GM10248 (cell line): Measurements from ENCODE around the gene RFX1.

Experiments
- CTCF ChIA-PET: fragments of 300-600 bp; sonication (Branson Sonifier 250); formaldehyde crosslinking; extraction: SDS; loops from one replicate; lab custom pipeline; 2021; ENCODE audit warnings: antibody characterized with exemption; lab: Yijun Ruan, JAX
- POLR2A ChIA-PET: fragments of 350-650 bp; sonication (Branson Sonifier 250); formaldehyde crosslinking; extraction: SDS; loops from one replicate; lab custom pipeline; 2020; ENCODE audit warnings: antibody characterized with exemption; lab: Yijun Ruan, JAX
- DNase-seq: peaks from one replicate; pipeline ENCODE4 v3.0.0; 2012; ENCODE audit errors: extremely low spot score
- CTCF ChIP-seq: IDR thresholded peaks from 2 replicates; pipeline ENCODE4 v1.5.1; 2012; ENCODE audit warnings: mild to moderate bottlenecking, low read depth; ENCODE audit errors: extremely low read depth, missing control alignments, control extremely low read depth

RFX1 gene

GRCh38 chr19:13937479-13938300 is 68.4 kb downstream of the RFX1 start:
- no peak for DNase-seq
- no peak for TF ChIP-seq CTCF
- CTCF ChIA-PET: interaction anchor here (1.7 kb wide), 1 partner anchor 122 kb away, joined by 7 read pairs; no protein-coding TSS in a partner anchor
- POLR2A ChIA-PET: interaction anchor here (0.6 kb wide), 1 partner anchor 10 kb away, joined by 4 read pairs; no protein-coding TSS in a partner anchor

- CTCF ChIA-PET: interaction anchor here (1.5 kb wide), 1 partner anchor 139 kb away, joined by 3 read pairs; no protein-coding TSS in a partner anchor
- no peak for DNase-seq
- POLR2A ChIA-PET: interaction anchor here (0.6 kb wide), 1 partner anchor 29 kb away, joined by 5 read pairs; no protein-coding TSS in a partner anchor
- no peak for TF ChIP-seq CTCF
These were observed 70.2 kb downstream of the RFX1 start for GRCh38 chr19:13935765-13936510.

- ChIA-PET CTCF (interaction anchor here (0.9 kb wide), 1 partner anchor 110 kb away, joined by 3 read pairs; no protein-coding TSS in a partner anchor), POLR2A (no interaction called here)
- TF ChIP-seq CTCF: no peak
- DNase-seq: no peak
These were observed 71.4 kb downstream of the RFX1 start for GRCh38 chr19:13934785-13935109.

- no peak for TF ChIP-seq CTCF
- POLR2A ChIA-PET: no interaction called here
- CTCF ChIA-PET: interaction anchor here (1.0 kb wide), 1 partner anchor 71 kb away, joined by 3 read pairs; no protein-coding TSS in a partner anchor
- no peak for DNase-seq
These were observed 73.2 kb downstream of the RFX1 start for GRCh38 chr19:13932911-13933393.

GRCh38 chr19:13932149-13932637 is 73.9 kb downstream of the RFX1 start:
- ChIA-PET POLR2A (no interaction called here), CTCF (interaction anchor here (1.0 kb wide), 1 partner anchor 70 kb away, joined by 3 read pairs; no protein-coding TSS in a partner anchor)
- TF ChIP-seq CTCF: no peak
- no peak for DNase-seq
